ENCODE measurements around the gene SSH2.
A peak's percentile ranks its signal among the peaks of the same experiment; 100 is the strongest.

GRCh38 chr17:29931231-29931932 is 1.4 kb upstream of the SSH2 start:
- TF ChIP-seq CTCF (conservative IDR thresholded peaks at IDR 0.05) (peak; percentile 95), EZH2 (IDR thresholded peaks at IDR 0.05; ENCODE audit: low read depth) (no peak)
